Loucy (cell line): Measurements from ENCODE around the gene ITGA5.
A peak's percentile ranks its signal among the peaks of the same experiment; 100 is the strongest.
"Not testable (repeated sequence)": the region's sequence is repeated elsewhere in the genome, so short reads cannot be mapped to it uniquely, and the experiment has no call there.

Source experiments
- H2AFZ ChIP-seq: fragments of 200-600 bp; sonication (generic); 2 replicates; pipeline ENCODE4 v1.6.0; 2016; ENCODE audit warnings: antibody characterized with exemption, mild to moderate bottlenecking, low read length, moderate library complexity
- H3F3A ChIP-seq: fragments of 200-600 bp; 2 replicates; pipeline ENCODE4 v1.6.0; 2016; ENCODE audit warnings: antibody characterized with exemption, low read depth, mild to moderate bottlenecking
- H3K27me3 ChIP-seq: fragments of 200-600 bp; sonication (generic); 2 replicates; pipeline ENCODE4 v1.6.1; 2014; ENCODE audit warnings: low read length, mild to moderate bottlenecking; ENCODE audit not compliant: insufficient read depth, poor library complexity, severe bottlenecking
- H3K36me3 ChIP-seq: fragments of 200-600 bp; sonication (generic); 2 replicates; pipeline ENCODE4 v1.6.1; 2016; ENCODE audit warnings: low read length; ENCODE audit not compliant: insufficient read depth
- H3K4me1 ChIP-seq: fragments of 200-600 bp; sonication (generic); 2 replicates; pipeline ENCODE4 v1.5.1; 2014; ENCODE audit warnings: low read length, mild to moderate bottlenecking; ENCODE audit not compliant: insufficient read depth, poor library complexity, severe bottlenecking
- H3K4me2 ChIP-seq: fragments of 200-600 bp; sonication (generic); 2 replicates; pipeline ENCODE4 v1.6.0; 2014; ENCODE audit warnings: antibody characterized with exemption, low read length, low read depth, mild to moderate bottlenecking; ENCODE audit not compliant: poor library complexity, severe bottlenecking
- H3K4me3 ChIP-seq: fragments of 200-600 bp; sonication (generic); 2 replicates; pipeline ENCODE4 v1.5.1; 2014; ENCODE audit warnings: low read length, mild to moderate bottlenecking, mixed read lengths; ENCODE audit not compliant: poor library complexity, severe bottlenecking
- H3K79me2 ChIP-seq: fragments of 200-600 bp; sonication (generic); 2 replicates; pipeline ENCODE4 v1.6.1; 2014; ENCODE audit warnings: low read length; ENCODE audit not compliant: insufficient read depth
- H3K9ac ChIP-seq: fragments of 200-600 bp; sonication (generic); 2 replicates; pipeline ENCODE4 v1.6.0; 2014; ENCODE audit warnings: mild to moderate bottlenecking, low read depth, low read length, moderate library complexity; ENCODE audit not compliant: poor library complexity, severe bottlenecking
- H3K9me2 ChIP-seq: fragments of 200-600 bp; sonication (generic); replicated peaks from 2 replicates; pipeline ENCODE4 v1.6.1; 2016; ENCODE audit warnings: low read depth, low read length, mixed read lengths
- H3K9me3 ChIP-seq: fragments of 200-600 bp; sonication (generic); 2 replicates; pipeline ENCODE4 v1.6.1; 2014; ENCODE audit warnings: mild to moderate bottlenecking, antibody characterized with exemption, low read length, low read depth; ENCODE audit not compliant: insufficient read depth
- H4K20me1 ChIP-seq: fragments of 200-600 bp; sonication (generic); 2 replicates; pipeline ENCODE4 v1.6.0; 2014; ENCODE audit warnings: antibody characterized with exemption, low read length, mild to moderate bottlenecking; ENCODE audit not compliant: insufficient read depth, poor library complexity, severe bottlenecking
- EZH2phosphoT487 ChIP-seq: fragments of 200-600 bp; IDR thresholded peaks from 2 replicates; pipeline ENCODE4 v1.6.1; 2018; ENCODE audit warnings: antibody characterized with exemption, mild to moderate bottlenecking, moderate library complexity, borderline replicate concordance
- TF ChIP-seq, protein P1 (sequence below): fragments of 200-600 bp; sonication (generic); conservative IDR thresholded peaks from 2 replicates; pipeline ENCODE4 v1.5.1; 2014; ENCODE audit warnings: mild to moderate bottlenecking, antibody characterized with exemption, low read length

The ITGA5 gene

DNA sequence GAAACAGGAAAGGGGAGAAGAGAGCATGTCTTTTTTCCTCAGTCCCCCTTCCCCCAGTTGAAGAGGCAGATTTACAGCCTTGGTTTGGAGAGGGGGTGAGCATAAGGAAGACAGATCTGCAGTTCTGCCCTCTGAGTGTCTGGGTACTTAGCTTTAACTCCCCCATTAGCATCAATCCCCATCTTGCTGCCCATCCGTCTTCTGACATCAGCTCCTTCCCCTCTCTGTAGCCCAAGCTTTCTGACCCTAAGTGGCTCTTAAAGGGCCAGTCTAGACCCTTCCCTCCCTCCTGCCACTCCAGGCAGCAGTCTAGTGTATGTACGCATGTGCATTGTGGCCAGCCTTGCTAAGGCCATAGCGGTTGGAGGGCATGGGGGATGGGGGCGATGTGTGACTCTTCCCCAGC is 62.1 kb downstream of the ITGA5 start:
- Histone ChIP-seq H2AFZ (no peak overlapping the region), H3K4me2 (peak overlapping the region; percentile 93), H3K9me3 (no peaks in the 10 kb centered on the region), H3K36me3 (no peaks in the 10 kb centered on the region), H3K4me3 (peak overlapping the region; percentile 87), H3K4me1 (peaks cover 38% of the 10 kb centered on the region), H3F3A (0 out of 2 replicates have a peak, but pooled peaks cover 2% of the 10 kb centered on the region), H3K9me2 (no peaks in the 10 kb centered on the region), H3K79me2 (peaks cover 9% of the 10 kb centered on the region; the same call in 1 of the 2 replicates), H3K9ac (peak overlapping the region; percentile 96), H3K27me3 (no peaks in the 10 kb centered on the region), H4K20me1 (no peaks in the 10 kb centered on the region)
- TF ChIP-seq, protein P1, sequence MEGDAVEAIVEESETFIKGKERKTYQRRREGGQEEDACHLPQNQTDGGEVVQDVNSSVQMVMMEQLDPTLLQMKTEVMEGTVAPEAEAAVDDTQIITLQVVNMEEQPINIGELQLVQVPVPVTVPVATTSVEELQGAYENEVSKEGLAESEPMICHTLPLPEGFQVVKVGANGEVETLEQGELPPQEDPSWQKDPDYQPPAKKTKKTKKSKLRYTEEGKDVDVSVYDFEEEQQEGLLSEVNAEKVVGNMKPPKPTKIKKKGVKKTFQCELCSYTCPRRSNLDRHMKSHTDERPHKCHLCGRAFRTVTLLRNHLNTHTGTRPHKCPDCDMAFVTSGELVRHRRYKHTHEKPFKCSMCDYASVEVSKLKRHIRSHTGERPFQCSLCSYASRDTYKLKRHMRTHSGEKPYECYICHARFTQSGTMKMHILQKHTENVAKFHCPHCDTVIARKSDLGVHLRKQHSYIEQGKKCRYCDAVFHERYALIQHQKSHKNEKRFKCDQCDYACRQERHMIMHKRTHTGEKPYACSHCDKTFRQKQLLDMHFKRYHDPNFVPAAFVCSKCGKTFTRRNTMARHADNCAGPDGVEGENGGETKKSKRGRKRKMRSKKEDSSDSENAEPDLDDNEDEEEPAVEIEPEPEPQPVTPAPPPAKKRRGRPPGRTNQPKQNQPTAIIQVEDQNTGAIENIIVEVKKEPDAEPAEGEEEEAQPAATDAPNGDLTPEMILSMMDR = no peak
- no peak for TF ChIP-seq EZH2phosphoT487

DNA sequence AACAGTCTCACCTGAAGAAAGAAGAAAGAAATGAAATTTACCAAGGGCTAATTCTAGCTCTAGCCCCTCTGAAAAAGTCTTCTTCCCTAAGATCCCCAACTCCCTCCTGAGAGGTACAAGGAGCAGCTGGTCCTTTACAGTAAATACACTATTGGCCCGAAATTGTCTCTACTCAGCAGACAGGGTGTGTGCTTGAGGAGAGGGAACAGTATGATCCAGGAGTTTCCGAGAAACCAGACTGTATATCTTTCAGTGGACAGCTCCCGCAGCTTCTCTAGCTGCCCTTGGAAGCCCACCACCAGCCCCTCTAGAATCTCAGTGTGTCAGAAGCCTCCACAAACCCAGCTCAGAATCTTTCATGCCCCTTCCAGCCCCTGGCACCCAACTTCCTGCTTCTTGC is 62.8 kb downstream of the ITGA5 start:
- peak overlapping the region; percentile 93 for H3K4me2 ChIP-seq

DNA sequence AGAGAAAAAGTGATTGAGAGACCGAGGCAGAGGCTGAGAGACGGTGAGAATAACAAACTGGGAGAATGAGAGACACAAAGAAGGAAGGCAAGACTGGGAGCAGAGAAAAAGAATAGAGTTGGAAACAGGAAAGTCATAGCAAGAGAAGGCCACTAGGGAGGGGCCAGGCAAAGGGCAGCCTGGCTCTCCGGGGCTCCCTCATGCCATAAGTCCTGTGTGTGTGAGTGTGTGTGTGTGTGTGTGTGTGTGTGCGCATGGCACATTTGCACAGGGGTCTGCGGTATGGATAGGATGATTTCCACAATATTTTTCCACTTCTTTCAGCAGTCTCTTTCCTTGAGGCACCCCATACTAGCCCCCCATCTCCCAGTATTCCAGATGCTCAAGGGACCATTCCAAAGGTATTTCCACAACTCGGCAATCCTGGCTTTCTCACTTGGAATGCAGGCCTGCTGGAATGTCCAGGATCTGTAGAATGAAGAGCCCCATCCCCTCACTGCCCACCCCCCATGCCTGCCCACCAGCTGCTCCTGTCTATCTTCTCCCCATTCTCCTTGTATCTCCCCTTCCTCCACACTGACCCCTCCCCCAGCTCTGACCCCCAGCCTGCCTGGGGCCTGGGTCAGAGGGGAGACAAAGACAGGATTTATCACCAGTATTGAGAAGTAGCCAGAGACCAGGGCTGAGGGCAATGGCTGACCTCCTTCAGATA is 63.8 kb downstream of the ITGA5 start:
- peaks cover 13% of the 10 kb centered on the region; the same call in 1 of the 2 replicates for H3K36me3 ChIP-seq
- TF ChIP-seq, protein P1 = no peak
- TF ChIP-seq EZH2phosphoT487 = no peak
- 0 out of 2 replicates have a peak, but pooled peaks cover 2% of the 10 kb centered on the region for H3F3A ChIP-seq
- no peak overlapping the region for H3K9ac ChIP-seq
- H3K4me2 ChIP-seq = no peak overlapping the region
- no peaks in the 10 kb centered on the region for H3K9me2 ChIP-seq
- no peaks in the 10 kb centered on the region for H4K20me1 ChIP-seq
- H2AFZ ChIP-seq = no peak overlapping the region
- no peak overlapping the region for H3K4me3 ChIP-seq
- H3K4me1 ChIP-seq = peaks cover 33% of the 10 kb centered on the region
- no peaks in the 10 kb centered on the region for H3K9me3 ChIP-seq
- no peaks in the 10 kb centered on the region for H3K27me3 ChIP-seq
- H3K79me2 ChIP-seq = peaks cover 9% of the 10 kb centered on the region; the same call in 1 of the 2 replicates

More for the DNA sequence above, 62.8 kb downstream of the ITGA5 start:
- 0 out of 2 replicates have a peak, but pooled peaks cover 2% of the 10 kb centered on the region for H3F3A ChIP-seq
- H3K9me2 ChIP-seq = no peaks in the 10 kb centered on the region
- peaks cover 3% of the 10 kb centered on the region; the same call in 1 of the 2 replicates for H3K36me3 ChIP-seq
- no peak overlapping the region for H3K4me3 ChIP-seq
- H3K9ac ChIP-seq = peak overlapping the region; percentile 96
- no peak overlapping the region for H2AFZ ChIP-seq
- no peaks in the 10 kb centered on the region for H3K9me3 ChIP-seq
- H4K20me1 ChIP-seq = no peaks in the 10 kb centered on the region
- TF ChIP-seq, protein P1 = no peak
- no peak for TF ChIP-seq EZH2phosphoT487
- H3K4me1 ChIP-seq = peaks cover 38% of the 10 kb centered on the region
- no peaks in the 10 kb centered on the region for H3K27me3 ChIP-seq
- peaks cover 9% of the 10 kb centered on the region; the same call in 1 of the 2 replicates for H3K79me2 ChIP-seq

DNA sequence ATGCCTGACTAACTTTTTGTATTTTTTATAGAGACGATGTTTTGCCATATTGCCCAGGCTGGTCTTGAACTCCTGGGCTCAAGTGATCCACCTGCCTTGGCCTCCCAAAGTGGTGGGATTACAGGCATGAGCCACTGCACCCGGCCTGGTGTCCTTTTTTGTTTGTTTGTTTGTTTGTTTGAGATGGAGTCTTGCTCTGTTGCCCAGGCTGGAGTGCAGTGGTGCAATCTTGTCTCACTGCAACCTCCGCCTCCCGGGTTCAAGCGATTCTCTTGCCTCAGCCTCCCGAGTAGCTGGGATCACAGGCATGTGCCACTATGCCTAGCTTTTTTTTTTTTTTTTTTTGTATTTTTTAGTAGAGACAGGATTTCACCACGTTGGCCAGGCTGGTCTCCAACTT is 64.8 kb downstream of the ITGA5 start:
- Histone ChIP-seq H3K4me1 (peaks cover 26% of the 10 kb centered on the region), H3K36me3 (peaks cover 23% of the 10 kb centered on the region; the same call in 1 of the 2 replicates)
- H3K9me3 ChIP-seq, H3F3A ChIP-seq, H3K79me2 ChIP-seq, H3K9ac ChIP-seq, H3K9me2 ChIP-seq, H3K27me3 ChIP-seq, H4K20me1 ChIP-seq, H2AFZ ChIP-seq, H3K4me3 ChIP-seq, H3K4me2 ChIP-seq: not testable (repeated sequence)
